ENCODE results near the gene CELA2B.
"Not testable (repeated sequence)": the region's sequence is repeated elsewhere in the genome, so short reads cannot be mapped to it uniquely, and the experiment has no call there.

Gene CELA2B

DNA sequence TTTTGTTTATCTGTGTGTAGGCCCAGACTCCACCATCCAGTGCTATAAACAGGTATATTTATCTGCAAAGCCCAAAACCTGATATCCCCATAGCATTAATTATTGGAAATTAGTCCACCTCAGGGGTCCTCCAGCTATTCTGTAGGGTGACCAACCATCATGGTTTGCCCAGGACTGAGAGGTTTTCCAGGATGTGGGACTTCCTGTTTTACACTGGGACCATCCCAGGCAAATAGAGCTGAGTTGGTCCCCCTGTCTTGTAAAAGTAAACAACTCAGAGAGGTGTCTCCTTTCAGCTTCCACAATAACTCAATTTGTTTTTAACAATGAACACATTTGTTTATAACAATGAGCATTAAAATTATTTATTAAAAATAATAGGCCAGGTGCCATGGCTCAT is 7.8 kb upstream of the CELA2B start:
- no peak for TF ChIP-seq BCL11B (tag by site-specific recombination; IDR thresholded peaks at IDR 0.05; ENCODE audit: low read depth)
- TF ChIP-seq ZNF677 (tag by site-specific recombination; IDR thresholded peaks at IDR 0.05) = no peak
- TF ChIP-seq ZNF707 (tag by site-specific recombination; IDR thresholded peaks at IDR 0.05) = no peak
- no peak for TF ChIP-seq ZNF416 (tag by site-specific recombination; IDR thresholded peaks at IDR 0.05)
- no peak for TF ChIP-seq ZNF558 (tag by site-specific recombination; IDR thresholded peaks at IDR 0.05)
- no peak for TF ChIP-seq KLF8 (tag by site-specific recombination; IDR thresholded peaks at IDR 0.05)
- TF ChIP-seq, protein P1, sequence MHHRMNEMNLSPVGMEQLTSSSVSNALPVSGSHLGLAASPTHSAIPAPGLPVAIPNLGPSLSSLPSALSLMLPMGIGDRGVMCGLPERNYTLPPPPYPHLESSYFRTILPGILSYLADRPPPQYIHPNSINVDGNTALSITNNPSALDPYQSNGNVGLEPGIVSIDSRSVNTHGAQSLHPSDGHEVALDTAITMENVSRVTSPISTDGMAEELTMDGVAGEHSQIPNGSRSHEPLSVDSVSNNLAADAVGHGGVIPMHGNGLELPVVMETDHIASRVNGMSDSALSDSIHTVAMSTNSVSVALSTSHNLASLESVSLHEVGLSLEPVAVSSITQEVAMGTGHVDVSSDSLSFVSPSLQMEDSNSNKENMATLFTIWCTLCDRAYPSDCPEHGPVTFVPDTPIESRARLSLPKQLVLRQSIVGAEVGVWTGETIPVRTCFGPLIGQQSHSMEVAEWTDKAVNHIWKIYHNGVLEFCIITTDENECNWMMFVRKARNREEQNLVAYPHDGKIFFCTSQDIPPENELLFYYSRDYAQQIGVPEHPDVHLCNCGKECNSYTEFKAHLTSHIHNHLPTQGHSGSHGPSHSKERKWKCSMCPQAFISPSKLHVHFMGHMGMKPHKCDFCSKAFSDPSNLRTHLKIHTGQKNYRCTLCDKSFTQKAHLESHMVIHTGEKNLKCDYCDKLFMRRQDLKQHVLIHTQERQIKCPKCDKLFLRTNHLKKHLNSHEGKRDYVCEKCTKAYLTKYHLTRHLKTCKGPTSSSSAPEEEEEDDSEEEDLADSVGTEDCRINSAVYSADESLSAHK (tag by site-specific recombination; IDR thresholded peaks at IDR 0.05) = no peak
- no peak for TF ChIP-seq ZNF596 (tag by site-specific recombination; IDR thresholded peaks at IDR 0.05)
- POLR2A ChIA-PET = no interaction called here
- no peaks in the 10 kb centered on the region for H3K9me3 ChIP-seq (ENCODE audit: control insufficient read depth, insufficient read depth, low read depth, low read length)
- CTCF ChIA-PET = no interaction called here
- no peaks in the 10 kb centered on the region for H3K36me3 ChIP-seq (ENCODE audit: control insufficient read depth in 2 of 2, insufficient read depth in 1 of 2, low read length in 2 of 2)
- peaks cover 3% of the 10 kb centered on the region; the same call in 1 of the 2 replicates for H3K4me1 ChIP-seq (ENCODE audit: control insufficient read depth, insufficient read depth, low read length)
- H3K4me3 ChIP-seq (ENCODE audit: low read depth, low read length) = no peak overlapping the region
- H3K27ac ChIP-seq (ENCODE audit: extremely low read depth, low read depth, low read length) = no peak overlapping the region

- Histone ChIP-seq H3K4me1 (ENCODE audit: control insufficient read depth, insufficient read depth, low read length) (no peaks in the 10 kb centered on the region), H3K27ac (ENCODE audit: extremely low read depth, low read depth, low read length) (no peak overlapping the region), H3K36me3 (ENCODE audit: control insufficient read depth in 2 of 2, insufficient read depth in 1 of 2, low read length in 2 of 2) (no peaks in the 10 kb centered on the region), H3K4me3 (ENCODE audit: low read depth, low read length) (no peak overlapping the region), H3K9me3 (ENCODE audit: control insufficient read depth, insufficient read depth, low read depth, low read length) (no peaks in the 10 kb centered on the region)
- TF ChIP-seq ZNF639 (tag by site-specific recombination; IDR thresholded peaks at IDR 0.05) = no peak
- TF ChIP-seq AEBP2 (tag by site-specific recombination; IDR thresholded peaks at IDR 0.05; ENCODE audit: borderline replicate concordance) = no peak
- TF ChIP-seq ZNF121 (tag by site-specific recombination; IDR thresholded peaks at IDR 0.05) = no peak
- TF ChIP-seq, protein P2, sequence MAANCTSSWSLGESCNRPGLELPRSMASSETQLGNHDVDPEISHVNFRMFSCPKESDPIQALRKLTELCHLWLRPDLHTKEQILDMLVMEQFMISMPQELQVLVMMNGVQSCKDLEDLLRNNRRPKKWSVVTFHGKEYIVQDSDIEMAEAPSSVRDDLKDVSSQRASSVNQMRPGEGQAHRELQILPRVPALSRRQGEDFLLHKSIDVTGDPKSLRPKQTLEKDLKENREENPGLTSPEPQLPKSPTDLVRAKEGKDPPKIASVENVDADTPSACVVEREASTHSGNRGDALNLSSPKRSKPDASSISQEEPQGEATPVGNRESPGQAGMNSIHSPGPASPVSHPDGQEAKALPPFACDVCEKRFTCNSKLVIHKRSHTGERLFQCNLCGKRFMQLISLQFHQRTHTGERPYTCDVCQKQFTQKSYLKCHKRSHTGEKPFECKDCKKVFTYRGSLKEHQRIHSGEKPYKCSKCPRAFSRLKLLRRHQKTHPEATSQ (tag by site-specific recombination; IDR thresholded peaks at IDR 0.05) = no peak
- ChIA-PET POLR2A (no interaction called here), CTCF (interaction anchor here (0.7 kb wide), 2 partner anchors 134 to 1604 kb away, joined by 4 read pairs; no protein-coding TSS in a partner anchor)
Observed at GRCh38 chr1:15469361-15469760, 6.5 kb upstream of the CELA2B start.

DNA sequence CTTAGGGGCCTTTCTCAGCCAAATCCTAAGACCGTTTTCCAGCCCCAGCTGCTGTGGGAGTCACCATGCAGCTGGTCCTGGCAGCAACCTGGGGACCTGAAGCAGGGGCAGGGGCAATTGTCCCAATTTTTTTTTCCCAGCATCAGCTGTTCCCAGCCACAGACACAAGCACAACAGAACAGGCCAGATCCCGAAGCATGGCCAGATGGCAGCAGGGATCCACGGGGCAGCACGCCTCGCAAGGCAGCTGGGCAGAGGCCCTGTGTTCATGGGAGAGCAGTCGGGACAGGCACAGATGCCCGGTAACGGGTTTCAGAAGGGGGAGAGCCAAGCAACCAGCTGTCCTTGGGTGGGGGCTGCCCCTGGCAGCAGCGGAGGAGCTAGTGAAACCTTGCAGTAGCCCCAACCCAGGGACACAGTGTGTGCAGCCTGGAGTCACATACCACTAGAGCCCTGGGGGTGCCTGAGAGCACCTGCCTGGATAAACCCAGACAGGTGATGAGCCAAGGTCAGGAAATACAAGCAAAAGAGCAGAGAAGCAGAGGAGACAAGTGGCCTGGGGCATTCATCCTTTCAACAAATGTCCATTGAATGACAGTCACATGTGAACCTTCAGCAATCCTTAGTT is 6.0 kb upstream of the CELA2B start:
- CTCF ChIA-PET = interaction anchor here (0.7 kb wide), 1 partner anchor 133 kb away, joined by 4 read pairs; no protein-coding TSS in a partner anchor
- H3K4me3 ChIP-seq (ENCODE audit: low read depth, low read length); H3K4me1 ChIP-seq (ENCODE audit: control insufficient read depth, insufficient read depth, low read length); H3K27ac ChIP-seq (ENCODE audit: extremely low read depth, low read depth, low read length); POLR2A ChIA-PET; H3K36me3 ChIP-seq (ENCODE audit: control insufficient read depth in 2 of 2, insufficient read depth in 1 of 2, low read length in 2 of 2); H3K9me3 ChIP-seq (ENCODE audit: control insufficient read depth, insufficient read depth, low read depth, low read length): not testable (repeated sequence)

DNA sequence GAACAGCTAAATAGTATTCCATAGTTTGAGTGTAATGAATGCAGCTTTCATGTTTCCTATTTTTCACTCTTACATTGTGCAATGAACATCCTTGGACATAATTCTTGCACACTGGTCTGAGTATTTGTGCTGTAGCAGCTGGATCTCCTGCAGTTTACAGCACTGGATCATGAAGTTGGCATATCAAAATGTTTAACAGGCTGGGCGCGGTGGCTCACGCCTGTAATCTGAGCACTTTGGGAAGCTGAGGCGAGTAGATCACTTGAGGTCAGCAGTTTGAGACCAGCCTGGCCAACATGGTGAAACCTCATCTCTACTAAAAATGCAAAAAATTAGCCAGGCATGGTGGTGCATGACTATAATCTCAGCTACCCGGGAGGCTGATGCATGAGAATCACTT is 4.8 kb upstream of the CELA2B start:
- H3K36me3 ChIP-seq (ENCODE audit: control insufficient read depth in 2 of 2, insufficient read depth in 1 of 2, low read length in 2 of 2); POLR2A ChIA-PET; H3K9me3 ChIP-seq (ENCODE audit: control insufficient read depth, insufficient read depth, low read depth, low read length); H3K4me3 ChIP-seq (ENCODE audit: low read depth, low read length); CTCF ChIA-PET; H3K27ac ChIP-seq (ENCODE audit: extremely low read depth, low read depth, low read length); H3K4me1 ChIP-seq (ENCODE audit: control insufficient read depth, insufficient read depth, low read length): not testable (repeated sequence)

DNA sequence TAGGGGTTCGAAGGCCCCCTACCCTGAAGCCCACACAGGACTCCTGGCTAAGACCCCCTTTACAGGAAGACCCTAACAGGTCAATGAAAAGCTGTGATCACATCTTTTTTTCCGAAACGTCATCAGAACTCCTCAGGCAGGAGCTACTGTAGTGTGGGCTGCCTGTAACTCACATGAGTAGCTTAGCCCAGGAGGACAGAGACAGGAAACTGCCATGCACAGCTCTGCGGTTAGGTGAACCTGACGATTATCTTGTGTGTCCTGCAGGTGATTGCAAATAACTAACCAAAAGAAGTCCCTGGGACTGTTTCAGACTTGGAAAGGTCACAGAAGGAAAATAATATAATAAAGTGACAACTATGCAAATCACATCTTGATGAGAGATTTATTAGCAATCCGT is 4.2 kb upstream of the CELA2B start:
- H3K36me3 ChIP-seq (ENCODE audit: control insufficient read depth in 2 of 2, insufficient read depth in 1 of 2, low read length in 2 of 2); H3K4me1 ChIP-seq (ENCODE audit: control insufficient read depth, insufficient read depth, low read length); H3K4me3 ChIP-seq (ENCODE audit: low read depth, low read length); H3K27ac ChIP-seq (ENCODE audit: extremely low read depth, low read depth, low read length); POLR2A ChIA-PET; H3K9me3 ChIP-seq (ENCODE audit: control insufficient read depth, insufficient read depth, low read depth, low read length): not testable (repeated sequence)
- CTCF ChIA-PET = interaction anchor here (0.6 kb wide), 1 partner anchor 81 kb away, joined by 3 read pairs; no protein-coding TSS in a partner anchor
